LHCN-M2 (cell line): ENCODE results near the gene SCCPDH. TPM values are rescaled to one million over a fixed set of nuclear protein-coding genes. Genes with fewer than 3 reads are reported as not detected.
A peak's percentile ranks its signal among the peaks of the same experiment; 100 is the strongest.
"Not testable (repeated sequence)": the region's sequence is repeated elsewhere in the genome, so short reads cannot be mapped to it uniquely, and the experiment has no call there.

Source experiments
- DNase-seq: peaks from one replicate; pipeline ENCODE4 v3.0.0-alpha.2; 2012; ENCODE audit warnings: low read depth
- polyA plus RNA-seq: library from polyadenylated mRNA; unstranded; fragments of >200 nt; gene quantifications from one replicate; pipeline ENCODE4 v1.2.1, GENCODE V29; 2012; ENCODE audit warnings: missing spikeins
- total RNA-seq: library from RNA; depleted of rRNA; stranded (reverse); fragments of >200 nt; gene quantifications from 2 replicates; pipeline ENCODE4 v1.2.3, GENCODE V29; 2014; rRNA removed

Gene SCCPDH, protein sequence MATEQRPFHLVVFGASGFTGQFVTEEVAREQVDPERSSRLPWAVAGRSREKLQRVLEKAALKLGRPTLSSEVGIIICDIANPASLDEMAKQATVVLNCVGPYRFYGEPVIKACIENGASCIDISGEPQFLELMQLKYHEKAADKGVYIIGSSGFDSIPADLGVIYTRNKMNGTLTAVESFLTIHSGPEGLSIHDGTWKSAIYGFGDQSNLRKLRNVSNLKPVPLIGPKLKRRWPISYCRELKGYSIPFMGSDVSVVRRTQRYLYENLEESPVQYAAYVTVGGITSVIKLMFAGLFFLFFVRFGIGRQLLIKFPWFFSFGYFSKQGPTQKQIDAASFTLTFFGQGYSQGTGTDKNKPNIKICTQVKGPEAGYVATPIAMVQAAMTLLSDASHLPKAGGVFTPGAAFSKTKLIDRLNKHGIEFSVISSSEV
- 61.3 and 67.6 TPM in 2 replicates for total RNA-seq
- polyA plus RNA-seq = 36.1 TPM

- DNase-seq = peak; percentile 69
These were observed at the start of gene SCCPDH for GRCh38 chr1:246724016-246724730. Gene SCCPDH (plus strand): TSS chr1:246724409. CDS start chr1:246724423, 14 bp downstream.

DNA sequence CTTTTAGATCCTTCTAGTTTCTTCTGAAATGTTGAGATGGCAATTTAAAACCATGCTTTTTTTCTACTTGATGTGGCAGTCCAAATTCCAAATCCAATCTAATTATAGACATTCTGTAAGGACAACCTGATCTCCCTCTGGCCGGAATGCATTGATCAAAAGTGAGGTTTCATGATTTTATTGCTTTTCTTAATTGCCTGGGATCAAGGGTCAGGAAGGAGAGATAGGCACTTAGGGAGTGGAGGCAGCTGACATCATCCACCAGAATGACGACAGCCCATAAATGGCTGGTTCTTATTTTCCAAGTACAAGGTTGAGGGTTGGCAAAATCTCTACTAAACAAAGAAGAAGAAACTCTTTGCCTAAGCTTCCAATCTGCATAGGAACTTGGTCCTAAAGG lies 46.4 kb upstream of the SCCPDH start:
- DNase-seq = no peak

- DNase-seq = no peak
These were observed 45.1 kb upstream of the SCCPDH start for GRCh38 chr1:246678816-246679793.

DNA sequence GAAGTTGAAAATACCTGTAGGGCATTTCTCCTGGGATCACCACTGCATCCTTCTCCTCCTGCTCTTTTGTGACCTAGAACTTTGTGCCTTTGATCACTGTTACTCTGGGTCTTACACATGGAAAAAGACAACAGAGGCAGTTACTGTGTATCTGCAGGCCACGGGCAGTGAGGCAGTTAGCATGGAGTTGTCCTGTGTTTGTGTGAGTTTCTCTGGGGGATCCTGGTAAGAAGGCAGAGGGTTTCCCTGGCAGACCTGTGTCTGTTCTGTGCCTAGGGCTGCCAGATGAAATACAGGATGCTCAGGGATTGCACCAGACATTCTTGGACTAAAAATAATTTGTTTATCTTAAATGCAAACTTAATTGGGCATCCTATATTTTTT lies 44.4 kb upstream of the SCCPDH start:
- no peak for DNase-seq

DNA sequence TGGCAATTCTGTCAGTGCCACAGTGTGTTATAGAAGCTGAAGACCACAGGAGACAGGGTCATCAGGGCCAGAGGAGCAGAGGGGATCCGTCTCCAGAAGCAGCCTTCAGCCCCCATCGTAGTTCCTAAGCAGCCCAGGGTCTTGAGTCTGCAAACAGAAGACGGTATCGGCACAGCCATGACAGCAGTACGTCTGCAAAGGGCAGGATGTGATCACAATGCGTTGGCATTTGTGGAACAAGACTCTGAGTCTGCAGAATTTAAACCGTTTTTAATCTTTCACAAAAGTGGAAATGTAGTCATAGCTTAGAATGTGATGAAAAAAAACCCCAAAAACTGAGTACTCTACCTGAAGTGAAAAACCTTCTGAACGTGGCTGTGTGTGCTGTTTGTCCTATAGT lies 44.0 kb upstream of the SCCPDH start:
- DNase-seq = no peak

- peak; percentile 61 for DNase-seq
These were observed 43.5 kb upstream of the SCCPDH start for GRCh38 chr1:246680696-246681130.

- DNase-seq = no peak
These were observed 42.0 kb upstream of the SCCPDH start for GRCh38 chr1:246681900-246682895.

GRCh38 chr1:246683521-246683920 lies 40.7 kb upstream of the SCCPDH start:
- DNase-seq = no peak

- DNase-seq = no peak
These were observed 37.2 kb upstream of the SCCPDH start for GRCh38 chr1:246687002-246687401.

GRCh38 chr1:246689409-246690008 lies 34.7 kb upstream of the SCCPDH start:
- peak; percentile 75 for DNase-seq

GRCh38 chr1:246690100-246690499 lies 34.1 kb upstream of the SCCPDH start:
- DNase-seq = no peak

DNA sequence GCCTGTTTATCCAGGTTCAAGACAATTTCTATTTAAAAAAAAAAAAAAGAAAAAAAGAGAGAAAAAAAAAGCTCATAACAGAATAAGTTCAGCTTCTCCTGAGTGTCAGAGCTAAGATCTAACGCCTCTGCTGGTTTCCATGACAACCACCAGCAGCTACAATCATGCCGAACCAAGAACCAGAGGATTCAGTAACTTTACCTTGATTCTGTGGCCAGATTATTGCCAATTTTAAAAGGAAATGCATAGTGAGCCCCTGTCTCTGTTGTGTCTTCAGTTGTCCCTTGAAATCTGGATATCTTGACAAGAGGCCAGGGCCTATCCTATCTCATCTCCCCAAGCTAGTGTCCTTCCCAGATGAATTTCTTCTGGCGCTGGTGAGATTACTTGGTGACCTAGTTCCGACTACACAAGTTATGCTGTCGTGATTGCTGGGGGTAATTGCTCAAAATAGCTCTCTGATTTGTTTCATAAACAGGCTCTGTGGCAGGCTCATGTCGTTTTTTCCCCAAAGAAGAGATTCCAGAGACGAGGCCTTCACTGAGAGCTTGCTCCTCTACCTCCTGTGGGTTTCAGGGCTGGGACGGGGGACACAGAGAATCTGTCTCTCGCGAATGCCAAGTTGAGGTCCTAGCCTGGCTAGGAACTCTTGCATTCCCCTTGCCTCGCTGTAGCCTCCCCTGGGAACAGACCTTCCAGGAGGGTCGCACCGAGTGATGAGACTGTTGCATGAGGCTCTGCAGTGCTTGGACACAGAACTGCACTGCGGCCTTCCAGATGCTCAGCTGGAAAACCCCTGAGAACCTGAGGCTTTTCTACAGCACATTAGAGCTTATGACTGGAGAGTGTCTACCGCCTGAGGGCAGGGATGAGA lies 32.4 kb upstream of the SCCPDH start:
- DNase-seq = no peak

- DNase-seq = not testable (repeated sequence)
These were observed 29.9 kb upstream of the SCCPDH start for GRCh38 chr1:246694213-246694895.

DNA sequence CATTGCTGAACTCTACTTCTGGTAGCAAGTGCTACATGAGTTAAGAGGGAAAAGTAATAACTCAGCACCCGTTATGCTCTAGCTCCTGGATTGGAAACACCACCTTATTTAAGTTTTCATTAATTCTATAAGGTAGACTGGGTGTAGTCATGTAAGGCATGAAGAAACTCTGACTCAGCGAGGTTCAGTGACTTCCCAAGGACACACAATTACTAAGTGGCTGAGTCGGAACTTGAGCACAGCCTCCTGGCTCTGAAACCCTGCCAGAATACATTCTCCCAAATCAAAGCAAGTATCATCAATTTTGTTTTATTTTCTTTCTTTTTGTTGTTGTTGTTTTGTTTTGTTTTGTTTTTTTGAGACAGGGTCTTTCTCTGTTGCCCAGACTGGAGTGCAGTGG lies 29.1 kb upstream of the SCCPDH start:
- no peak for DNase-seq

- no peak for DNase-seq
These were observed 28.5 kb upstream of the SCCPDH start for GRCh38 chr1:246695666-246696065.

DNA sequence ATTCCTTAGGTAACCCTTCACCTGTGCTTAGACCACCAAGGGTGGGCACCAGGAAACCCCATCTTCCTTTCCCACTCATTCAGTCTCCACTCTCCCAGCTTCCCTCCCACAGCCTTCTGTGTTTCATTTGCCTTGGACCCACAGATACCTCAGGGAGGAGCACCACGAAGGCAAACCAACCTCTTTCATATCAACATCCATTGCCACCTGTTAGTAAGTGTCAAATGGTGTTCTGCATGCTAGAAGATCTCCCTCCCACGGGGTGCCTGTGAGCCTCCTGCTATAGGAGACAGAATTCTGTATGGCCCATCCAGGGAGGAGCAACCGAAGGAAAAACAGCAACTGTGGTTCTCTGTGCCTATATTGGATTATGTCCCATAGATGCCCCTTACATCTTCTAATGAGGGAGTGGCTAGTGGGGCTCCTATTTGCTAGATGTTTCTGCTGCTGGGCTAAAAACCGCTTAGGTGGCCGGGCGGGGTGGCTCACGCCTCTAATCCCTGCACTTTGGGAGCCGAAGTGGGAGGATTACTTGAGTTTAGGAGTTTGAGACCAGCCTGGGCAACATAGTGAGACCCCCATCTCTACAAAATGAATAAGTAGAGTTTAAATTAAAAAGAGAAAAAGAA lies 25.6 kb upstream of the SCCPDH start:
- peak; percentile 49 for DNase-seq

DNA sequence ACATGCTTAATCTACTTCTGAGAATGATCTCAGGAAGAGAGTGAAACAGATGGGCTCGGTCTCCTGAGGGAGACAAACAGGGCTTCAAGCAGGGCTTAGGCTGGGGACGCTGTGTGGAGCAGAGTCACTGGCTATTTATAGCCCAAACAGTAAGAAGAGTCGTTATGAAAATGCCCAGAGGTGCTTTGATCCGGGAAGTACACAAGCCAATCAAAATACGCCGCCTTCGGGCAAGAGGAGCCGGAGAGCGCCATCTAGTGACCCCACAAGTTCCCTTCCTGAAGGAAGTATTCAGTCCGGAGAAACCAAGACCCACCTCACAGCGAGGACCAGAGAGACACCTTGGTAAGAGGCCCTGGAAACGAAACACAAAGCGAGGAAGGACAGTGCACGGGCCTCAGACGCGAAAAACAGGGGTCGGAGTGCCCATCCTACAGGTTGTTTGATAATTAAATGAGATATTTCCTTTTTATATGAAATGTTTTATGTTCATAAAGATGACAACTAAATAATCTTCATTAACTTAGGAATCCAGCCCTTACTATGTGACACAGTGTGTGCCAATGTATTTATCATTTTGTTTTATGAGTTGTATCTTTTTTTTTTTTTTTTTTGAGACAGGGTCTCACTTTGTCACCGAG lies 25.0 kb upstream of the SCCPDH start:
- DNase-seq = peak; percentile 93
